GM12878 (cell line): Measurements from ENCODE around the gene TNFRSF6B. TPM values are rescaled to one million over a fixed set of nuclear protein-coding genes. Genes with fewer than 3 reads are reported as not detected.

Experiments
- ATAC-seq: fragments of 200-7000 bp; cut with Tn5 transposase; 3 replicates; pipeline ENCODE4 v1.9.1; 2020; ENCODE audit warnings: mild to moderate bottlenecking, moderate library complexity
- BruUV-seq: library from RNA; stranded (reverse); fragments of 400-500 nt; replicated peaks from 2 replicates; lab custom pipeline; 2021; lab: Mats Ljungman, UMichigan
- CTCF ChIA-PET: fragments of 300-600 bp; sonication (Branson Sonifier 250); formaldehyde crosslinking; extraction: SDS; loops from one replicate; lab custom pipeline; 2021; ENCODE audit warnings: inconsistent platforms; lab: Yijun Ruan, JAX
- POLR2A ChIA-PET: fragments of 350-600 bp; formaldehyde crosslinking; extraction: SDS; loops from one replicate; lab custom pipeline; 2021; ENCODE audit warnings: inconsistent platforms; lab: Charles Lee
- RAD21 ChIA-PET: fragments of 300-600 bp; sonication (Branson Sonifier 250); formaldehyde crosslinking; loops from one replicate; lab custom pipeline; 2023; ENCODE audit warnings: antibody characterized with exemption; ENCODE audit not compliant: unreplicated experiment; lab: Charles Lee
- SMC1A ChIA-PET: fragments of 300-600 bp; sonication (Branson Sonifier 250); formaldehyde crosslinking; loops from one replicate; lab custom pipeline; 2023; ENCODE audit not compliant: unreplicated experiment, uncharacterized antibody; lab: Charles Lee
- DNase-seq: peaks from one replicate; pipeline ENCODE4 v3.0.0-alpha.2; 2011; ENCODE audit warnings: low read depth, low spot score
- FAIRE-seq: peaks from 3 replicates; lab custom pipeline; 2011; peaks lifted over from hg19 to GRCh38; lab: Jason Lieb, UNC
- H2AFZ ChIP-seq: 2 replicates; pipeline ENCODE4 v1.6.0; 2011; ENCODE audit warnings: low read depth, low read length, control low read depth; ENCODE audit not compliant: control insufficient read depth
- H3K27ac ChIP-seq: 2 replicates; pipeline ENCODE4 v1.5.1; 2011; ENCODE audit warnings: control low read depth; ENCODE audit not compliant: control insufficient read depth, insufficient read depth
- H3K27me3 ChIP-seq, 2 experiments: replicated peaks in 1 of 2; 2 replicates each; pipeline versions ENCODE4 v1.6.0 to v1.6.1; 2011; ENCODE audit warnings: low read length in 1 of 2; ENCODE audit not compliant: control insufficient read depth in 2 of 2, insufficient read depth in 2 of 2
- H3K36me3 ChIP-seq, 2 experiments: 2 replicates each; pipeline ENCODE4 v1.5.1; 2011; ENCODE audit warnings: low read length in 1 of 2; ENCODE audit not compliant: control insufficient read depth in 2 of 2, insufficient read depth in 2 of 2
- H3K4me1 ChIP-seq: 2 replicates; pipeline ENCODE4 v1.6.1; 2011; ENCODE audit warnings: mild to moderate bottlenecking, low read length, moderate library complexity, mixed read lengths; ENCODE audit not compliant: control insufficient read depth, insufficient read depth
- H3K4me2 ChIP-seq: 2 replicates; pipeline ENCODE4 v1.6.0; 2011; ENCODE audit warnings: control low read depth; ENCODE audit not compliant: control insufficient read depth, insufficient read depth
- H3K4me3 ChIP-seq: fragments of 200-600 bp; sonication (generic); 2 replicates; pipeline ENCODE4 v1.5.1; 2016
- H3K79me2 ChIP-seq: 2 replicates; pipeline ENCODE4 v1.6.0; 2011; ENCODE audit warnings: low read length; ENCODE audit not compliant: control insufficient read depth, insufficient read depth
- H3K9ac ChIP-seq: 2 replicates; pipeline ENCODE4 v1.8.0; 2011; ENCODE audit warnings: low read length, control low read depth, mixed read lengths; ENCODE audit not compliant: control insufficient read depth, insufficient read depth
- H3K9me3 ChIP-seq: replicated peaks from 3 replicates; pipeline ENCODE4 v1.5.1; 2011; ENCODE audit warnings: mild to moderate bottlenecking, low read length; ENCODE audit not compliant: control insufficient read depth, insufficient read depth
- H4K20me1 ChIP-seq: 2 replicates; pipeline ENCODE4 v1.6.0; 2011; ENCODE audit not compliant: control insufficient read depth, insufficient read depth
- CHD4 ChIP-seq: fragments of 200-600 bp; sonication (generic); IDR thresholded peaks from 2 replicates; pipeline ENCODE4 v1.6.1; 2016; ENCODE audit warnings: mild to moderate bottlenecking
- POLR2A ChIP-seq: IDR thresholded peaks from 2 replicates; pipeline ENCODE4 v1.6.1; 2011; ENCODE audit warnings: low read depth, mild to moderate bottlenecking, low read length
- POLR2AphosphoS5 ChIP-seq: IDR thresholded peaks from 2 replicates; pipeline ENCODE4 v1.6.1; 2011; ENCODE audit warnings: mild to moderate bottlenecking, low read length, inconsistent platforms
- ZNF622 ChIP-seq: fragments of 450-650 bp; IDR thresholded peaks from 2 replicates; pipeline ENCODE4 v1.6.1; 2017; ENCODE audit warnings: mild to moderate bottlenecking, inconsistent platforms
- WGBS: methylation state at CpG from one replicate; pipeline ENCODE4 v1.1.6; 2016; ENCODE audit warnings: low lambda C conversion rate; ENCODE audit not compliant: insufficient replicate concordance, insufficient coverage; ENCODE audit errors: missing lambda C conversion rate; 5-methylcytosine and 5-hydroxymethylcytosine counted together
- in situ Hi-C: fragments of 300-500 bp; cut with MboI; formaldehyde crosslinking; loops from 9 replicates; pipeline ENCODE4 v1.14.3; 2018; ENCODE audit warnings: mixed read lengths
- intact Hi-C: fragments of 100-400 bp; cut with micrococcal nuclease; formaldehyde crosslinking; loops from one replicate; pipeline ENCODE4 v1.14.2; 2022; ENCODE audit not compliant: unreplicated experiment
- polyA plus RNA-seq, 11 experiments: library from polyadenylated mRNA; depleted of rRNA in 4 of 11; unstranded in 6 of 11; stranded (reverse) in 5 of 11; fragments of >200 nt; fragmentation: Nextera tagmentation in 4 of 11; fragmentation: Illumina TruSeq in 1 of 11; extraction: Ambion mirVana in 4 of 11; extraction: Trizol in 1 of 11; gene quantifications; 1 replicate in 1 of 11; 2 replicates in 10 of 11; pipeline versions ENCODE4 v1.2.1 to v1.2.3, GENCODE V29; 2011 to 2016; ENCODE audit warnings: inconsistent platforms in 2 of 11, missing spikeins in 2 of 11, low read depth in 1 of 11
- total RNA-seq, 4 experiments: library from RNA; depleted of rRNA in 3 of 4; stranded (reverse); fragments of >200 nt in 3 of 4; fragmentation: Illumina TruSeq in 1 of 4; extraction: Trizol in 1 of 4; gene quantifications; 2 replicates each; pipeline versions ENCODE4 v1.2.1 to v1.2.3, GENCODE V29; 2013 to 2021

The TNFRSF6B gene
- total and polyA plus RNA-seq, 10 of the 15 experiments (the other 5 are each of a cell fraction or from before 2014, with no cell fraction given), result 0.67 to 2.2 (median 1.8) TPM; not detected in 7

DNA sequence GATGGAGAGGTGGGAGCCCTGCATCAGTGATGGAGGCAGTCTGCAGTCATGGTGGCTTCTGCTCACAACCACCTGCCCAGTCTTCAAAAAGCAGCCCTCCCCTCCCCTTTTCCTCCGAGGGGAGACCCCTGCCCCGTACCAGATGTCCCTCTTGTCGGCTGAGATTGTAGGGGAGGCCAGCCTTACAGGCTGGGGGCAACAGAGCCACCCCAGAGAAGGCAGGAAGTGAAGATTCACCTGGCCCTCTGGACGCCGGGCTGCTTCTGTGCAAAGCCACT lies 4.5 kb downstream of the TNFRSF6B start:
- ChIA-PET RAD21 (no interaction called here), POLR2A (interaction anchor here (0.6 kb wide), 1 partner anchor 191 kb away, joined by 4 read pairs; no protein-coding TSS in a partner anchor), CTCF (no interaction called here), SMC1A (no interaction called here)
- no TSS peak for BruUV-seq
- Histone ChIP-seq H3K9me3 (no peaks in the 10 kb centered on the region), H2AFZ (no peak overlapping the region), H3K4me1 (peaks cover 18% of the 10 kb centered on the region), H3K4me2 (no peak overlapping the region), H3K9ac (no peak overlapping the region), H4K20me1 (no peaks in the 10 kb centered on the region), H3K4me3 (no peak overlapping the region), H3K27me3 (no peaks in the 10 kb centered on the region), H3K27ac (no peak overlapping the region), H3K36me3 (peaks cover 5 to 7% of the 10 kb centered on the region in 2 experiments; a peak in 3 of 4 replicates), H3K79me2 (peaks cover under 1% of the 10 kb centered on the region)
- no peak for DNase-seq
- intact Hi-C loops, result no loop called here
- no peak for FAIRE-seq
- 40% methylated on average over 5 of the region's 5 CpGs for WGBS
- in situ Hi-C loops, result no loop called here
- no peak for ATAC-seq
- TF ChIP-seq POLR2A (0 out of 2 replicates have a peak, but pooled peaks have one; percentile 1), ZNF622 (no peak)

- ChIA-PET RAD21 (interaction anchor here (0.5 kb wide), 1 partner anchor 27 kb away, joined by 4 read pairs; no protein-coding TSS in a partner anchor), CTCF (no interaction called here), SMC1A (interaction anchor here (0.9 kb wide), 1 partner anchor 164 kb away, joined by 3 read pairs; the partner anchor contains the start of gene TPD52L2), POLR2A (interaction anchor here (0.6 kb wide), 1 partner anchor 190 kb away, joined by 4 read pairs; no protein-coding TSS in a partner anchor)
- Histone ChIP-seq H3K4me3 (no peak overlapping the region), H3K9ac (no peak overlapping the region), H3K4me1 (peaks cover 23% of the 10 kb centered on the region), H3K27me3 (no peaks in the 10 kb centered on the region), H3K9me3 (no peaks in the 10 kb centered on the region), H3K4me2 (no peak overlapping the region), H2AFZ (no peak overlapping the region), H3K36me3 (peaks cover 5 to 7% of the 10 kb centered on the region in 2 experiments; a peak in 3 of 4 replicates), H3K79me2 (peaks cover 6% of the 10 kb centered on the region), H3K27ac (no peak overlapping the region), H4K20me1 (no peaks in the 10 kb centered on the region)
- WGBS, result 60% methylated on average over 12 of the region's 14 CpGs
- no peak for DNase-seq
- ATAC-seq, result no peak
- FAIRE-seq, result no peak
- intact Hi-C loops (no loop called here), in situ Hi-C loops (no loop called here)
- TF ChIP-seq POLR2AphosphoS5 (peak; percentile 18; the same call in 1 of the 2 replicates), CHD4 (no peak)
- BruUV-seq, result no TSS peak
Observed at GRCh38 chr20:63701329-63702035, 5.0 kb downstream of the TNFRSF6B start.
